Peyer's patch (tissue), 4 donors: ENCODE measurements around the gene TMEM132A. TPM values are rescaled to one million over a fixed set of nuclear protein-coding genes. Genes with fewer than 3 reads are reported as not detected.
A peak's percentile ranks its signal among the peaks of the same experiment; 100 is the strongest.

ENCODE experiments used
- DNase-seq, 3 donors: peaks; one replicate each; pipeline ENCODE4 v3.0.0-alpha.2; 2017 to 2019
- H3K27ac ChIP-seq, 4 donors: fragments of 200-600 bp; sonication (generic); one replicate each; pipeline ENCODE4 v1.5.1; 2016 to 2019
- H3K27me3 ChIP-seq, 2 donors: fragments of 200-600 bp; sonication (generic); one replicate each; pipeline ENCODE4 v1.5.1; 2019
- H3K36me3 ChIP-seq, 3 donors: fragments of 200-600 bp; sonication (generic); one replicate each; pipeline ENCODE4 v1.5.1; 2016 to 2019
- H3K4me1 ChIP-seq, 4 donors: fragments of 200-600 bp; sonication (generic); one replicate each; pipeline ENCODE4 v1.5.1; 2016 to 2019
- H3K4me3 ChIP-seq, 4 donors: fragments of 200-600 bp; sonication (generic); 1 replicate in 3 of 4; 2 replicates in 1 of 4; pipeline ENCODE4 v1.5.1; 2016 to 2019; ENCODE audit warnings: mild to moderate bottlenecking in 1 of 4
- H3K9me3 ChIP-seq, 4 donors: fragments of 200-600 bp; sonication (generic); one replicate each; pipeline ENCODE4 v1.5.1; 2016 to 2019; ENCODE audit warnings: mild to moderate bottlenecking in 1 of 4
- CTCF ChIP-seq, 6 experiments: fragments of 450-650 bp in 4 of 6; fragments of 200-600 bp in 2 of 6; sonication (generic) in 1 of 6; IDR thresholded peaks; one replicate each; pipeline ENCODE4 v1.5.1; 2017 to 2019; ENCODE audit warnings: antibody characterized with exemption in 6 of 6, mild to moderate bottlenecking in 3 of 6, moderate library complexity in 1 of 6
- POLR2A ChIP-seq, 2 donors: fragments of 450-650 bp; IDR thresholded peaks; one replicate each; pipeline ENCODE4 v1.5.1; 2017; ENCODE audit warnings: antibody characterized with exemption in 2 of 2, mild to moderate bottlenecking in 2 of 2, moderate library complexity in 2 of 2
- total RNA-seq, 4 donors: library from RNA; depleted of rRNA; stranded (reverse); fragments of >200 nt; gene quantifications; one replicate each; pipeline ENCODE4 v1.1.0, GENCODE V29; 2016

The TMEM132A gene
- total RNA-seq, 4 donors from 2014 or later: 1.6 to 28.9 (median 4.0) TPM

GRCh38 chr11:60936467-60937143, 12.3 kb downstream of the TMEM132A start:
- Histone ChIP-seq H3K4me1 (peaks cover 0 to 5% (median under 1%) of the 10 kb centered on the region in 4 donors), H3K36me3 (peaks cover 0 to under 1% (median 0%) of the 10 kb centered on the region in 3 donors), H3K4me3 (no peak overlapping the region), H3K27ac (peak overlapping the region in 1 of 4 donors; percentile 18), H3K27me3 (no peaks in the 10 kb centered on the region), H3K9me3 (no peaks in the 10 kb centered on the region)
- TF ChIP-seq POLR2A (IDR thresholded peaks at IDR 0.05) (no peak), CTCF (IDR thresholded peaks at IDR 0.05) (no peak)
- peak in 1 of 3 donors; percentile 39 for DNase-seq

- Histone ChIP-seq H3K9me3 (no peaks in the 10 kb centered on the region), H3K4me1 (peaks cover 0 to 3% (median under 1%) of the 10 kb centered on the region in 4 donors), H3K27me3 (no peaks in the 10 kb centered on the region), H3K27ac (no peak overlapping the region), H3K4me3 (no peak overlapping the region), H3K36me3 (peaks cover 0 to 6% (median 0%) of the 10 kb centered on the region in 3 donors)
- peak in 1 of 3 donors; percentile 37 for DNase-seq
- TF ChIP-seq CTCF (IDR thresholded peaks at IDR 0.05): no peak
- TF ChIP-seq POLR2A (IDR thresholded peaks at IDR 0.05): no peak
Measured at GRCh38 chr11:60937144-60937527, 12.9 kb downstream of the TMEM132A start.

DNA sequence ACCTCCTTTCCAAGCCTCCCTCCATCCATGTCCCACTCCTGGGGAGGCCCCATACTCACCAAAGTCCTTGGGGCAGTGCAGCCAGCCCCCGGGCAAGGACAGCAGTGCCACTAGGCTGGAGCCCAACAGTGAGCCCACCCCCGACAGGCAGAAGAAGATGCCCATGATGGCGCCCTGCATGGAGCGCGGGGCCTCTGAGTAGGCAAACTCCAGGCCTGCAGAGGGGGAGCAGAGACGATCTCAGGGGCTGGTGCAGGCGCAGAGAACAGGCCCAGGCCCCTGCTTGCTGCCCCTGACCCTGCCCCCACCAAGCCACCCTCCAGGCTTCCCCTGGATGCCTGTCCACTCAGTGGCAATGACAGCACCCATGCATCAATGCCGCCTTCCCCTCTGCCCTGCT, 13.6 kb downstream of the TMEM132A start:
- Histone ChIP-seq H3K4me3 (no peak overlapping the region), H3K27ac (no peak overlapping the region), H3K36me3 (peaks cover 0 to 10% (median 0%) of the 10 kb centered on the region in 3 donors), H3K4me1 (peaks cover 0 to 4% (median 2%) of the 10 kb centered on the region in 4 donors), H3K9me3 (no peaks in the 10 kb centered on the region), H3K27me3 (no peaks in the 10 kb centered on the region)
- DNase-seq: peak in 1 of 3 donors; percentile 38
- TF ChIP-seq CTCF (IDR thresholded peaks at IDR 0.05) (no peak), POLR2A (IDR thresholded peaks at IDR 0.05) (no peak)

DNA sequence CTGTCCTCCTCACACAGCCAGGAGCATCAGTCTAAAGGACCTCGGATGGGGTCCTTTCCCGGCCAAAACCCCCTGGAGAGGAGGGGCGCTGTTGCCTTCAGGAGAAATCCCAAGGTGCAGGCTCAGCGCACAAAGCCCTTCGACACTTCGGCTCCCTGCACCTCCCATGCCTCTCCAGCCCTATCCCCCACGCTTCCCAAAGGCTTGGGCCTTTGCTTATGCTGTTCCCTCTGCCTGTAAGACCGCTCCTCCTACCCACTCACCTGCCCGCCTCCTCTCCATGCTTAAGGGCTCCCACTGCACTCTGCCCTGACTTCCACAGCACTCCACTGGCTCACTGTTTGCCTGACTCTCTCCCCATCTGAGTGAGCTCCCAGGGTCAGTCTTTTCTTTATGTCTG, 14.2 kb downstream of the TMEM132A start:
- Histone ChIP-seq H3K27me3 (no peaks in the 10 kb centered on the region), H3K27ac (no peak overlapping the region), H3K36me3 (peaks cover 0 to 10% (median 0%) of the 10 kb centered on the region in 3 donors), H3K4me1 (peaks cover 0 to 4% (median 1%) of the 10 kb centered on the region in 4 donors), H3K4me3 (no peak overlapping the region), H3K9me3 (no peaks in the 10 kb centered on the region)
- TF ChIP-seq CTCF (IDR thresholded peaks at IDR 0.05): no peak
- peak in 1 of 3 donors; percentile 31 for DNase-seq

DNA sequence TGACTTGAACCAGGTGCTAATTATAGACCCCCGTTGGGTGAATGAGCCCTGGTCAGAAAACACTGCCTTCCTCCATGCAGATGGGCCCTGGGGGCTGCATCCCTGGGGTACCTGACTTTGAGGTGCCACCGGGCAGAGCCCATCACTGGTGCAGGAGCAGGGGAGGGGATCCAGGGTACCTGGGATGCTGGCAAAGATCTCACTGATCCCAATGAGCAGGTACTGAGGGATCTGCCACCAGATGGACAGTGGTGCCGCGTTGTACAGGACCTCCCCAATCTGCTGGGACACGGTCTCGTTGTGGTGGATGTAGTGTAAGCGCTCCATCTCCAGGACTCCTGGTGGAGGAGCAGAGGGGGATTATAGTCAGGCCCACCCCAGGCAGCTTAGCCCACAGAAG, 15.0 kb downstream of the TMEM132A start:
- H3K9me3 ChIP-seq: no peaks in the 10 kb centered on the region
- DNase-seq: peak in 1 of 3 donors; percentile 22
- TF ChIP-seq POLR2A (IDR thresholded peaks at IDR 0.05) (no peak), CTCF (IDR thresholded peaks at IDR 0.05) (no peak)
- no peaks in the 10 kb centered on the region for H3K27me3 ChIP-seq
- peaks cover 0 to 10% (median 0%) of the 10 kb centered on the region in 3 donors for H3K36me3 ChIP-seq
- no peak overlapping the region for H3K4me3 ChIP-seq
- H3K27ac ChIP-seq: no peak overlapping the region
- peaks cover 0 to 4% (median 1%) of the 10 kb centered on the region in 4 donors for H3K4me1 ChIP-seq
